NCI-H2227 (cell line): ENCODE results near the gene ARL6.

Source experiments
- DNase-seq: peaks from one replicate; lab custom pipeline; 2025; ENCODE audit not compliant: unreplicated experiment; lab: John Stamatoyannopoulos, UW

Gene ARL6

GRCh38 chr3:97764407-97765238 lies at the start of gene ARL6:
Gene ARL6 (plus strand): TSS chr3:97764758. CDS start chr3:97768108, 3,350 bp downstream.
- DNase-seq: peak; percentile 93

- peak; percentile 82 for DNase-seq
Measured at GRCh38 chr3:97719156-97719821, 45.3 kb upstream of the ARL6 start.

- no peak for DNase-seq
Measured at GRCh38 chr3:97720417-97720816, 44.1 kb upstream of the ARL6 start.

GRCh38 chr3:97721446-97721845 lies 43.1 kb upstream of the ARL6 start:
- DNase-seq: no peak

- peak; percentile 14 for DNase-seq
Measured at GRCh38 chr3:97736928-97737327, 27.6 kb upstream of the ARL6 start.

- DNase-seq: no peak
Measured at GRCh38 chr3:97738761-97739160, 25.8 kb upstream of the ARL6 start.

- DNase-seq: no peak
Measured at GRCh38 chr3:97742036-97742435, 22.5 kb upstream of the ARL6 start.

- DNase-seq: no peak
Measured at GRCh38 chr3:97744289-97744688, 20.3 kb upstream of the ARL6 start.

- no peak for DNase-seq
Measured at GRCh38 chr3:97763586-97764406, 762 bp upstream of the ARL6 start.

- no peak for DNase-seq
Measured at GRCh38 chr3:97765336-97765735, 778 bp downstream of the ARL6 start.

- no peak for DNase-seq
Measured at GRCh38 chr3:97772926-97773325, 8.4 kb downstream of the ARL6 start.

GRCh38 chr3:97778152-97778551 lies 13.6 kb downstream of the ARL6 start:
- no peak for DNase-seq

- DNase-seq: peak; percentile 35
Measured at GRCh38 chr3:97793420-97794019, 29.0 kb downstream of the ARL6 start.

GRCh38 chr3:97795951-97796350 lies 31.4 kb downstream of the ARL6 start:
- DNase-seq: no peak

- DNase-seq: no peak
Measured at GRCh38 chr3:97804471-97804870, 39.9 kb downstream of the ARL6 start.

GRCh38 chr3:97810779-97811390 lies 46.3 kb downstream of the ARL6 start:
- DNase-seq: no peak

- no peak for DNase-seq
Measured at GRCh38 chr3:97815149-97815917, 50.8 kb downstream of the ARL6 start.

- no peak for DNase-seq
Measured at GRCh38 chr3:97816811-97817210, 52.3 kb downstream of the ARL6 start.

- peak; percentile 32 for DNase-seq
Measured at GRCh38 chr3:97817965-97818364, 53.4 kb downstream of the ARL6 start.

- DNase-seq: no peak
Measured at GRCh38 chr3:97820780-97821179, 56.2 kb downstream of the ARL6 start.
